ENCODE measurements around the gene RYR1. TPM values are rescaled to one million over a fixed set of nuclear protein-coding genes. Genes with fewer than 3 reads are reported as not detected.

Gene RYR1
- total and polyA plus RNA-seq, 2 of the 13 experiments (the other 11 are each of a cell fraction or from before 2014, with no cell fraction given): 0.03 TPM; not detected in 1

DNA sequence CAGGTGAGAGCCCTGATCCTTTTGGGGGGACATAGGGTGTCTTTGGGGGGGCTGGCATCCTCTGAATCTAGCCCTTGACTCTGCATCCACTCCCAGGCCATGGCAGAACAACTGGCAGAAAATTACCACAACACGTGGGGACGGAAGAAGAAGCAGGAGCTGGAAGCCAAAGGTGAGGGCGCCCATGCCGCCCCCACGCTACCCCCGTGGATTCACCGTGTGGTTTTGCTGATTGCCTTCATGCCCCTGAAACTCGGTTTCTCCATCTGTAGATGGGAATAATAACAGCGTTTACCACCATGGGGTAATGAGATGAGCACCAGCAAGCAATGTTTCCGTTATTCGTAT is 72.9 kb downstream of the RYR1 start (continued):
- TF ChIP-seq KDM4B (CRISPR knock-in tag; IDR thresholded peaks at IDR 0.05): no peak

DNA sequence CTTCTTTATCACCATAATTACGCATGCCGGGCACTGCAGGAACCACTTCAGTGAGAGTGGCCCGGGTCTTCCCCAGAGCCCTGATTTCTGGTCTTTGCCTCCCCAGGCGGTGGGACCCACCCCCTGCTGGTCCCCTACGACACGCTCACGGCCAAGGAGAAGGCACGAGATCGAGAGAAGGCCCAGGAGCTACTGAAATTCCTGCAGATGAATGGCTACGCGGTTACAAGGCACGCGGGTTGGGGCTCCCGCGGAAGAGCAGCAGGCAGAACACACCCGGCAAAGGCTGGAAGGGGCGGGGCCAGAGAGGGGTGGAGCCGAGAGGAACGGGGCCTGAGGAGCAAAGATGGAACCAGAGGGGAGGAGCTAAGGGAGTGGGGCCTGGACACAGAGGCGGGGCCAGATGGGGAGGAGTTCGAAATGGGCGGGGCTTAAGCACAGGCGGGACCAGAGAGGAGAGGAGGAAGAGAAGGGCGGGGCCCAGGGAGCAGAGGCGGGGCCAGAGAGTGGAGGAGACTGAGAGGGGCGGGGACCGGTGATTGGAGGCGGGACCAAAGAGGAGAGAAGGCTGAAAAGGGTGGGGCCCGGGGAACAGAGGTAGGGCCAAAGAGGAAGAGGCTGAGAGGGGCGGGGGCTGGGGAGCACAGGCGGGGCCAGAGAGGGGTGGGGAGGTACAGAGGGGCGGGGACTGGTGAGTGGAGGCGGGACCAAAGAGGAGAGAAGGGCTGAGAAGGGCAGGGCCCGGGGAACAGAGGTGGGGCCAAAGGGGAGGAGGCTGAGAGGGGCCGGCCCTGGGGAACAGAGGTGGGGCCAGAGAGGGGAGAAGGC is 73.4 kb downstream of the RYR1 start:
- Histone ChIP-seq H2AFZ (ENCODE audit: low read length) (no peak overlapping the region), H3K9ac (ENCODE audit: insufficient read depth, low read depth, low read length) (no peak overlapping the region), H3K4me1 (ENCODE audit: insufficient read depth, low read length) (peaks cover 9% of the 10 kb centered on the region), H3K79me2 (ENCODE audit: insufficient read depth, low read length) (no peaks in the 10 kb centered on the region), H3K27me3 (ENCODE audit: control insufficient read depth in 1 of 2, insufficient read depth in 2 of 2, low read length in 2 of 2) (peaks cover 0 to 20% of the 10 kb centered on the region in 2 experiments; a peak in 2 of 5 replicates), H3K4me2 (ENCODE audit: low read depth, low read length) (no peak overlapping the region), H3K36me3 (replicated peaks in 1 of 2; ENCODE audit: control insufficient read depth in 1 of 2, insufficient read depth in 2 of 2, low read length in 2 of 2) (no peaks in the 10 kb centered on the region), H3K4me3 (replicated peaks in 1 of 3; ENCODE audit: insufficient read depth in 1 of 3, low read depth in 2 of 3, low read length in 3 of 3) (no peak overlapping the region), H4K20me1 (ENCODE audit: insufficient read depth, low read length) (no peaks in the 10 kb centered on the region), H3K9me3 (ENCODE audit: low read length) (no peaks in the 10 kb centered on the region), H3K27ac (ENCODE audit: extremely low read length, insufficient read depth, low read length) (no peak overlapping the region)
- no peak for FAIRE-seq
- ATAC-seq: peak; percentile 64
- no TSS peak for BruUV-seq (replicated peaks)
- intact Hi-C loops (cut with micrococcal nuclease; ENCODE audit: unreplicated experiment) (no loop called here), in situ Hi-C loops (cut with HindIII; ENCODE audit: extremely low pct_ligation_motif_present, low pct_unique_long_range_greater_than_20kb) (no loop called here)
- POLR2A ChIA-PET: interaction anchor here (0.6 kb wide), 1 partner anchor 931 kb away, joined by 3 read pairs; no protein-coding TSS in a partner anchor
- CTCF ChIA-PET (ENCODE audit: low intra/inter-chr PET ratio, low total read pairs): no interaction called here
- no peak for TF ChIP-seq SSRP1 (CRISPR knock-in tag; IDR thresholded peaks at IDR 0.05)
- TF ChIP-seq THYN1 (CRISPR knock-in tag; IDR thresholded peaks at IDR 0.05; ENCODE audit: borderline replicate concordance, low read depth): no peak
- no peak for TF ChIP-seq ZNF891 (CRISPR knock-in tag; IDR thresholded peaks at IDR 0.05)
- TF ChIP-seq SP1 (IDR thresholded peaks at IDR 0.05): no peak
- TF ChIP-seq SP1 (CRISPR knock-in tag; IDR thresholded peaks at IDR 0.05): 0 out of 2 replicates have a peak, but pooled peaks have one; percentile 28
- peak; percentile 21; the same call in 1 of the 2 replicates for TF ChIP-seq ZBTB38 (CRISPR knock-in tag; IDR thresholded peaks at IDR 0.05)
- TF ChIP-seq KLF13 (CRISPR knock-in tag; IDR thresholded peaks at IDR 0.05): no peak
- TF ChIP-seq, protein P1, sequence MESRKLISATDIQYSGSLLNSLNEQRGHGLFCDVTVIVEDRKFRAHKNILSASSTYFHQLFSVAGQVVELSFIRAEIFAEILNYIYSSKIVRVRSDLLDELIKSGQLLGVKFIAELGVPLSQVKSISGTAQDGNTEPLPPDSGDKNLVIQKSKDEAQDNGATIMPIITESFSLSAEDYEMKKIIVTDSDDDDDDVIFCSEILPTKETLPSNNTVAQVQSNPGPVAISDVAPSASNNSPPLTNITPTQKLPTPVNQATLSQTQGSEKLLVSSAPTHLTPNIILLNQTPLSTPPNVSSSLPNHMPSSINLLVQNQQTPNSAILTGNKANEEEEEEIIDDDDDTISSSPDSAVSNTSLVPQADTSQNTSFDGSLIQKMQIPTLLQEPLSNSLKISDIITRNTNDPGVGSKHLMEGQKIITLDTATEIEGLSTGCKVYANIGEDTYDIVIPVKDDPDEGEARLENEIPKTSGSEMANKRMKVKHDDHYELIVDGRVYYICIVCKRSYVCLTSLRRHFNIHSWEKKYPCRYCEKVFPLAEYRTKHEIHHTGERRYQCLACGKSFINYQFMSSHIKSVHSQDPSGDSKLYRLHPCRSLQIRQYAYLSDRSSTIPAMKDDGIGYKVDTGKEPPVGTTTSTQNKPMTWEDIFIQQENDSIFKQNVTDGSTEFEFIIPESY (CRISPR knock-in tag; IDR thresholded peaks at IDR 0.05): peak; percentile 81; the same call in 1 of the 2 replicates
- 40% methylated on average over 35 of the region's 35 CpGs for WGBS (ENCODE audit: low lambda C conversion rate)
- DNase-seq (ENCODE audit: low spot score): peak; percentile 47
